Activated naive CD4-positive, alpha-beta T cell treated with Interleukin-2 at 50 U/mL for 16 hours (primary cell): ENCODE data around the gene ESPNL.
"Not testable (repeated sequence)": the region's sequence is repeated elsewhere in the genome, so short reads cannot be mapped to it uniquely, and the experiment has no call there.

Experiments used
- DNase-seq: peaks from one replicate; pipeline ENCODE4 v3.0.0-alpha.2; 2020

The ESPNL gene

GRCh38 chr2:238100821-238101771 lies 956 bp downstream of the ESPNL start:
- no peak for DNase-seq

DNA sequence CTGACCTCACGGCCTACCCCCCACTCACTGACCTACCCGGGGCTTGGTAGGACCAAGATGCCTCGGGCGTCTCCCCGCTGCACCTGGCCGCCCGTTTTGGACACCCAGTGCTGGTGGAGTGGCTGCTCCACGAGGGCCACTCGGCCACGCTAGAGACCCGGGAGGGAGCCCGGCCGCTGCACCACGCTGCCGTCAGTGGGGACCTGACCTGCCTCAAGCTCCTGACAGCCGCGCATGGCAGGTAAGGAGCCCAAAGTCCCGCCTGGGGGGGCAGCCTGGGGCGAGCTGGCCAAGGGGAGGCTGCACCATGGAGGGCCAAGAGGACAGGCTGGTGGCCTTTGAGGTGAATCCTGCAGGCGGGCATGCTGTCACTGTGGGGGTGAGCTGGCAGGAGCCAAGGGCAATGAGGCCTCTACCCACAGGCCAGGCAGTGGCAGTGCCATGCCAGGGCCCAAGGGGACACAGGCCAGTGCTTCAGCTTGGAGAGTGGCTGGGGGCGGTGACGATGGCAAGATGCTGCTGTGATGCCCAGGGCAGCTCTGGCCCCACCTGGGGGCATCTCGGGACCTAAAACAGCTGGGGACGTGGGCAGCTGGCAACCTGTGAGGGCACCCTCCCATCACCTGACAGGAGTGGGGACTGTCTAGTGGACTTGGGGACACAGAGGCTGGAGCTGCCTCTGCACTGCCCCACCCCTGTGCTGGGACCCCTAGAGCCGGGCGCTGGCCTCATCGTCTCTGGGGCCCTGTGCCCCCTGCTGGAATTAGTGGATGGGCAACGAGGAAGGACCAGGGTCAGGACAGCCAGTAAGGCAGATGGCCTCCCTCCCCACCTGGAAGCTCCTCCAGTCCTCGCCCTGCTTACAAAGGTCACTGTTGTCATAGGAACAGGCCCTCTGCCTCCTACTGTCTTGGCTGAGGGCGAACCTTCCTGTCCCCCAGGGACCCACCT lies 2.0 kb downstream of the ESPNL start:
- DNase-seq = peak; percentile 1

GRCh38 chr2:238102865-238103264 lies 2.7 kb downstream of the ESPNL start:
- peak; percentile 0 for DNase-seq

DNA sequence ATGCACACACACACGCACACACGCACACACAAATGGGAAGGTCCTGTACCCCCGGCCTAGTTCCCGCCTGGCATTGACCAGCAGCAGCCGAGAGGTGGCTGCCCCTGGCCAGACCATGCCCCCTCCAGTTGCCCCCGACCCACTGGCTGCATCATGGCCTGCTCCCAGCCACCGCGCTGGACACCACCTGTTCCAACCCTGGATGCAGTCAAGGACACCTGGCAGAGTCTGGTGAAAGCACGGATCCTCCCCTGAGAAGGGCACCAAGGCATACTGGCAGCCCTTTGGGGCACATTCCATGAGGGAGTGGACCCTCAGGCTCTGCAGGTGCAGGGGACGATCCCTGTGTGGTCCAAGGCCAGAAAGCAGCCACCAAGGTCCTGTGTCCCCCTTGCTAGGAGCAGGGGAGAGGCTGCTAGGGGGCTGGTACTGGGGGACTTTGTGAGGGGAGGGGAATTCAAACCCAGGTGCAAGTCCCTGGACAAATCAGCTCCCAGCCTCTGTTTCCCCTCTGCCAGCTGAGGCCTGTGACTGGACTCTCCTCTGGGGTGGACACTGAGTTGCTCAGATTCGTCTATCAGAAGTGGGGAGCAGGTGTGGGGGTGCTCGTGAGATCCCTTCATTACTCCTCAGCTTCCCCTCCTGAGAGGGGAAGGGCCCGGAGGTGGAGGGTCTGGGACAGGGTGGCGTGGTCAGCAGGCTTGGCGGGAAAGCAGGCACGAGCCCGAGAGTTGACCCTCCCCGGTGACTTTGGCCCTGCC lies 3.5 kb downstream of the ESPNL start:
- DNase-seq = peak; percentile 1

GRCh38 chr2:238104226-238104690 lies 4.1 kb downstream of the ESPNL start:
- peak; percentile 1 for DNase-seq

DNA sequence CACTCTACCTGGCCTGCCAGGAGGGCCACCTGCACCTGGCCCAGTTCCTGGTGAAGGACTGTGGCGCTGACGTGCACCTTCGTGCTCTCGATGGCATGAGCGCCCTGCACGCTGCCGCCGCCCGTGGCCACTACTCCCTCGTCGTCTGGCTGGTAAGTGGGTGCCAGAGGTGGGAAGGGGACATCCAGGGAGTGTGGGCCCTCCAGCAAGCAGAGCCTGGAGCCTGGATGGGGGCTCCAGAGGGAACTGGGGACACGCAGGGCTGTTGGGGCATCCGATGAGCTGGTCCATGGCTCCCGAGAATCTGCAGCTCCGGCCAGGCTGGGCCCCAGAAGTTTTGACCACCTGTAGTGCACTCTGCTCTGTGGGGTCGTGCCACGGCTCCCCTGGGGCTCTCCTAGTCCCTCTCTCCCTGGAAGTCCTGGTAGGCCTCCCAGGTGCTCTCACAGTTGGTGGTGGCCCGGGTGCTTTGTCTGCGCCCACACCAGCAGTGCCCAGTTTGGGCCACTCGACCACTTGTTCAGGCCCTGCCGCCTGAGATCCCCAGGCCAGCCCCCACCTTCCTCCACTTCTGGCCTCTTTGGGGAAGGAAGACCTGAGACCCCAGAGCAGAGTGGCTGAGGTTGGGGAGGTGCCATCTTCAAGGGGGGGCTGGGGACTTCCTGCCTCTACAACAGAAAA lies 4.7 kb downstream of the ESPNL start:
- DNase-seq = no peak

- no peak for DNase-seq
Measured at GRCh38 chr2:238105506-238106338, 5.6 kb downstream of the ESPNL start.

DNA sequence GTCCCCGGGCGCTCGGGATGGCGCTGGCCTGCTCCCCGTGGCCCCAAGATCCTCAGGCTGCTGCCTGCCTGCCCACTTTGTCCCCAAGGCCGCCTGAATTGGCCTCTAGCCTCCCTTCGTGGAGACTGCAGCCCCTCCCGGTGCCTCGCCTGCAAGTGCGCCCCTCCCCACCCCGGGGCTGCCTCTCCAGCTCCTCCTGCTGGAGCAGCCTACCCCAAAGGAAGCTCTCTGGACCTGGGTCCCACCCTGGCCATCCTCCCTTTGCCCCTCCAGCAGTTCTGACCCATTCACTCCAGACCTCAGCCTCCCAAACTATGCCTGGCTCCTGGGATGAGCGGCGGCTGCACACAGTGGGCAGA lies 6.2 kb downstream of the ESPNL start:
- DNase-seq = no peak

GRCh38 chr2:238106698-238107524 lies 6.8 kb downstream of the ESPNL start:
- DNase-seq = no peak

- DNase-seq = no peak
Measured at GRCh38 chr2:238107525-238108422, 7.6 kb downstream of the ESPNL start.

GRCh38 chr2:238108423-238109183 lies 8.5 kb downstream of the ESPNL start:
- DNase-seq = no peak

GRCh38 chr2:238113611-238114010 lies 13.5 kb downstream of the ESPNL start:
- no peak for DNase-seq

DNA sequence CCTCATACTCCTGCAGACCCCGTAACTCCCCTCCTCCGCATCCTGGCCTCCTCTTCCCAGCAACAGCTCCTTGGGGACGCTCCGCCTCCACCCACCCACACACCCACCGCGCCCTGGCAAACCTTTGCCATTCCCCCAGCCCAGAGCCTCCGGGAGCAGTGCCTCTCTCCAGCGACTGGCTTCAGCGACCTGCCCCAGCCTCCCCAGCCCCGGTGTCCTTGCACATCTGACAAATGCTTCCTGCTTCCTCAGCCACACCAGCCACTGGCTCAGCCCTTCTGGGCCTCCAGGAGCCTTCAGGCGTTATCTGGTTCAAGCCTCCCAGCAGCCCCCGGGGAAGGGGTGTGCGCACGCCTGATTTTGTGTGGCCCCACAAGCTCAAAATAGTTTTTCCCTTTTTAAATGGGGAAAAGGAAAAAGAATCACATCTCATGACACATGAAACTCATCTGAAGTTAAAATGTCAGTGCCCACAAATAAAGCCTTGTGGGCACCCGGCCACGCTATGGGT lies 14.2 kb downstream of the ESPNL start:
- no peak for DNase-seq

DNA sequence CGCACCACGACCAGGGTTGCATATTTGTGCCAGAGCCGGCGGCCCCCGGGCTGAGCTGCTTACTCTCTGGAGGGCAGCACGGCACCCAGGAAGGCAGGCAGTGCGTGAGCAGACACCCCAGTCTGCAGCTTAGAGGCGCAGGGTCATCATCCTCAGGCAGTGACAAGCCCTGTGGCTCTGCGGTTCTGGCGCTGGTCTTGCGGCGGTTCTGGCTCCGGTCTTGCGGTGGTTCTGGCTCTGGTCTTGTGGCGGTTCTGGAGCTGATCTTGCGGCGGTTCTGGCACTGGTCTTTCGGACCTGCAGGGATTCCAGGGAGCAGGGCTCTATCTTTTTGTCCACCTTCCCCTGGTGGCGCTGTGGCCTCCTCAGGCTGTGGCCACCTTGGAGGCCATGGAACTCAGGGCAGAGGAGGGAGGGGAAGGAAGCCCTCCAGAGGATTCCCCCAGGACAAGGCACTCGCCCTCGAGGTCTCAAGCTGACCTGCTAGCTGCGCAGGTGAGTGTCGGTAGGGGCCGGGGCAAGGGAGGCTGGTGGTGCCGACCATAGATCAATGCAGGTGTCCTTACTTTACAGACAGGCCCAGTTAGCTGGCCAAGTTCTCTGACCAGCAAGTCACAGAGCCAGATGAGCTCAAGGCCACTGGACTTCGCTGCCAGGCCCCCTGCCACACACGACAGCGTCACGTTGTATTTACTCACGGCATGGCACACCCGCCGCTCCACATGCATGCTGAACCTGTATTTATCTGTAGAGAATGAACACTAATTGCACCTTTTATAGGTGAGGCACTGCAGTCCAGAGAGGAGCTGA lies 14.9 kb downstream of the ESPNL start:
- DNase-seq = no peak

GRCh38 chr2:238115709-238116108 lies 15.6 kb downstream of the ESPNL start:
- DNase-seq = not testable (repeated sequence)

DNA sequence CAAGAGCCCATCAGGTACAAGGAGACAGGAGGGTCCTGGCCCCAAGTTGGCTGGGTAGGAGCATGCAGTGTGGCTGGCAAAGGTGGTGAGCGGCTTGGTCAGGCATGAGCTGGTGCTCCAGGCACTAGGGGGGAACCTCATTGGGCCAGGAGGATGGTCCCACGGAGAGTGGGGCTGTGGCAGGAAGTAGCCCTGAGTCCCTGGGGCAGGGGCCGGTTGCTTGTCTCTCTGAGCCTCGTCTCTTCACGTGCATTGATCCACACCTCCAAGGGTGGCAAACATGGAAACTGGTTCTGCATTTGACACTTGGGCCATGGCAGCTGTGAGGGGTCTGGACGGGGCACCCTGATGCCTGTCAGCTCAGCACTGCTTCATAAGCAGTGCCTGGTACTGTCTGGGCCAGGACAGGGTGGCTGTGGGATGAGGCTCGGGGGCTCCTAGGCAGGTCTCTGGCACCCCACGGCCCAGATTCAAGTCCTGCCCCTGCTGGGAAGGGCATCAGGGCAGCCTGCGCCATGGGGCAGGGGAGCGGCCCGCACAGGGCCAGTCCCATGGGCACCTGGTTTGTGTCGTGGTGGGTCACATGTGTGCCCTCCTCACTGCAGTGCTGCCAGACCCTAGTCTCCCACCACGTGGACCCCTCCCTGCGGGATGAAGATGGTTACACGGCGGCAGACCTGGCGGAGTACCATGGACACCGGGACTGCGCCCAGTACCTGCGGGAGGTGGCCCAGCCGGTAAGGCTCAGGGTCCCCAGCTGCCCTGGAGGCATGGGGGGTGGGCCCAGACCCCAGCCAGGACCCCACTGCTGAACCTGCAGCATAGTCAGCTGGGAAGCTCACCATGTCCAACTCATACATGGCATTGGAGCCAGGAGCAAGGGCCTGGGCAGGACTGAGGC lies 16.4 kb downstream of the ESPNL start:
- no peak for DNase-seq
